K562 (cell line): ENCODE results near the gene PARD3. TPM values are rescaled to one million over a fixed set of nuclear protein-coding genes. Genes with fewer than 3 reads are reported as not detected.

Experiments
- ATAC-seq: fragments of 200-7000 bp; cut with Tn5 transposase; 3 replicates; pipeline ENCODE4 v1.9.1; 2020; ENCODE audit warnings: moderate library complexity
- BruUV-seq: library from RNA; stranded (reverse); fragments of 400-500 nt; replicated peaks from 2 replicates; lab custom pipeline; 2021; lab: Mats Ljungman, UMichigan
- CTCF ChIA-PET: fragments of 300-600 bp; formaldehyde crosslinking; extraction: SDS; loops from one replicate; lab custom pipeline; 2021; ENCODE audit warnings: low intra/inter-chr PET ratio; lab: Yijun Ruan, JAX
- POLR2A ChIA-PET: fragments of 300-600, 350-650 bp; sonication (Branson Sonifier 250); formaldehyde crosslinking; extraction: SDS; loops from one replicate; lab custom pipeline; 2021; ENCODE audit warnings: antibody characterized with exemption, inconsistent platforms; lab: Yijun Ruan, JAX
- DNase-seq, 4 experiments: peaks; one replicate each; pipeline versions ENCODE4 v3.0.0 to v3.0.0-alpha.2; 2011 to 2018; ENCODE audit warnings: low spot score in 3 of 4, mixed read lengths in 3 of 4; ENCODE audit errors: extremely low read depth in 1 of 4
- FAIRE-seq: peaks from 2 replicates; lab custom pipeline; 2011; peaks lifted over from hg19 to GRCh38; lab: Jason Lieb, UNC
- H2AFZ ChIP-seq: 2 replicates; pipeline ENCODE4 v1.6.0; 2011; ENCODE audit warnings: low read depth, low read length, control low read depth, inconsistent platforms
- H3K27ac ChIP-seq: fragments of 200-600 bp; 3 replicates; pipeline ENCODE4 v1.8.0; 2011; ENCODE audit warnings: low read depth, mild to moderate bottlenecking, control low read depth, inconsistent platforms, low read length, moderate library complexity, mixed read lengths; ENCODE audit errors: extremely low read depth
- H3K27me3 ChIP-seq, 2 experiments: fragments of 300-600 bp in 1 of 2; 2 replicates in 1 of 2; 3 replicates in 1 of 2; pipeline versions ENCODE4 v1.6.0 to v1.8.0; 2011; ENCODE audit warnings: inconsistent platforms in 2 of 2, low read length in 2 of 2, mild to moderate bottlenecking in 1 of 2, mixed read lengths in 1 of 2, moderate library complexity in 1 of 2; ENCODE audit not compliant: control insufficient read depth in 2 of 2, insufficient read depth in 2 of 2
- H3K36me3 ChIP-seq: fragments of 300-600 bp; 3 replicates; pipeline ENCODE4 v1.8.0; 2011; ENCODE audit warnings: mild to moderate bottlenecking, low read length, inconsistent platforms; ENCODE audit not compliant: control insufficient read depth, insufficient read depth
- H3K4me1 ChIP-seq, 2 experiments: fragments of 200-600 bp in 1 of 2; replicated peaks in 1 of 2; 2 replicates in 1 of 2; 3 replicates in 1 of 2; pipeline versions ENCODE4 v1.5.1 to v1.8.0; 2011; ENCODE audit warnings: inconsistent platforms in 2 of 2, low read length in 2 of 2, mild to moderate bottlenecking in 1 of 2, mixed read lengths in 1 of 2, moderate library complexity in 1 of 2; ENCODE audit not compliant: control insufficient read depth in 2 of 2, insufficient read depth in 2 of 2
- H3K4me2 ChIP-seq: 2 replicates; pipeline ENCODE4 v1.6.1; 2011; ENCODE audit warnings: low read length, control low read depth, inconsistent platforms, mixed read lengths; ENCODE audit not compliant: insufficient read depth
- H3K4me3 ChIP-seq: fragments of 200-600 bp; sonication (generic), shearing (Covaris generic); 2 replicates; pipeline ENCODE4 v1.5.1; 2016; ENCODE audit warnings: control low read depth, inconsistent platforms
- H3K79me2 ChIP-seq: fragments of 200-600 bp; 3 replicates; pipeline ENCODE4 v1.8.0; 2011; ENCODE audit warnings: low read length, inconsistent platforms; ENCODE audit not compliant: control insufficient read depth, insufficient read depth
- H3K9ac ChIP-seq, 2 experiments: 2 replicates each; pipeline versions ENCODE4 v1.6.0 to v1.6.1; 2011; ENCODE audit warnings: low read depth in 2 of 2, low read length in 2 of 2, control low read depth in 1 of 2, inconsistent platforms in 1 of 2, mild to moderate bottlenecking in 1 of 2, mixed read lengths in 1 of 2; ENCODE audit not compliant: insufficient read depth in 1 of 2
- H3K9me1 ChIP-seq: one replicate; pipeline ENCODE4 v1.6.0; 2011; ENCODE audit warnings: inconsistent platforms, mild to moderate bottlenecking, low read length, moderate library complexity; ENCODE audit not compliant: control insufficient read depth, insufficient read depth
- H3K9me3 ChIP-seq: replicated peaks from 2 replicates; pipeline ENCODE4 v1.5.1; 2011; ENCODE audit warnings: low read depth, low read length, inconsistent platforms; ENCODE audit not compliant: control insufficient read depth, insufficient read depth
- H4K20me1 ChIP-seq: replicated peaks from 2 replicates; pipeline ENCODE4 v1.6.1; 2011; ENCODE audit warnings: low read length, inconsistent platforms, mixed read lengths; ENCODE audit not compliant: control insufficient read depth, insufficient read depth
- FIP1L1 ChIP-seq: fragments of 200-400 bp; formaldehyde crosslinking; IDR thresholded peaks from 2 replicates; pipeline ENCODE4 v1.6.1; 2018; ENCODE audit warnings: mild to moderate bottlenecking, low read depth, low read length; ENCODE audit not compliant: poor library complexity, severe bottlenecking
- GABPB1 ChIP-seq: sonication (generic); formaldehyde crosslinking; IDR thresholded peaks from 2 replicates; pipeline ENCODE4 v1.8.0; 2022; ENCODE audit warnings: mild to moderate bottlenecking, missing genetic modification reagents
- POLR3G ChIP-seq: IDR thresholded peaks from 2 replicates; pipeline ENCODE4 v1.6.1; 2011; ENCODE audit not compliant: insufficient read length, insufficient replicate concordance; ENCODE audit errors: extremely low read depth
- U2AF2 ChIP-seq: fragments of 200-400 bp; formaldehyde crosslinking; optimal IDR thresholded peaks from 2 replicates; pipeline ENCODE3; 2017; ENCODE audit warnings: low read depth, mild to moderate bottlenecking, low read length
- ZC3H8 ChIP-seq: fragments of 450-650 bp; IDR thresholded peaks from 2 replicates; pipeline ENCODE4 v1.6.1; 2017
- ZNF407 ChIP-seq: fragments of 450-650 bp; IDR thresholded peaks from 2 replicates; pipeline ENCODE4 v1.6.1; 2016; ENCODE audit warnings: low read depth
- ZSCAN29 ChIP-seq: fragments of 450-650 bp; IDR thresholded peaks from 2 replicates; pipeline ENCODE4 v1.6.1; 2017
- WGBS: fragments of 100-300 bp; shearing (Covaris generic); methylation state at CpG from one replicate; pipeline ENCODE4 v1.1.6; 2016; ENCODE audit warnings: low coverage, mixed read lengths; ENCODE audit not compliant: insufficient coverage; ENCODE audit errors: missing lambda C conversion rate; 5-methylcytosine and 5-hydroxymethylcytosine counted together
- in situ Hi-C: fragments of 300-500 bp; cut with MboI; formaldehyde crosslinking; loops from 4 replicates; pipeline ENCODE4 v1.15.0; 2018; ENCODE audit warnings: inconsistent platforms, mixed read lengths
- intact Hi-C: fragments of 100-400 bp; cut with micrococcal nuclease; formaldehyde crosslinking; loops from 2 replicates; pipeline ENCODE4 v1.14.2; 2022
- polyA plus RNA-seq, 8 experiments: library from polyadenylated mRNA; depleted of rRNA in 4 of 8; stranded (reverse) in 5 of 8; unstranded in 3 of 8; fragments of >200 nt; fragmentation: Nextera tagmentation in 2 of 8; fragmentation: Illumina TruSeq in 1 of 8; extraction: Ambion mirVana in 2 of 8; extraction: Trizol in 1 of 8; gene quantifications; 2 replicates each; pipeline versions ENCODE4 v1.2.1 to v1.2.3, GENCODE V29; 2011 to 2014; ENCODE audit warnings: inconsistent platforms in 1 of 8, missing spikeins in 1 of 8
- total RNA-seq, 7 experiments: library from RNA; depleted of rRNA in 6 of 7; stranded (reverse); fragments of >200 nt in 6 of 7; fragmentation: Illumina TruSeq in 2 of 7; extraction: Trizol in 2 of 7; gene quantifications; 2 replicates each; pipeline versions ENCODE4 v1.2.1 to v1.2.3, GENCODE V29; 2011 to 2021; ENCODE audit warnings: low replicate concordance in 1 of 7

The PARD3 gene
- total and polyA plus RNA-seq, 9 of the 15 experiments (the other 6 are each of a cell fraction or from before 2014, with no cell fraction given) = 2.7 to 11.7 (median 7.7) TPM

DNA sequence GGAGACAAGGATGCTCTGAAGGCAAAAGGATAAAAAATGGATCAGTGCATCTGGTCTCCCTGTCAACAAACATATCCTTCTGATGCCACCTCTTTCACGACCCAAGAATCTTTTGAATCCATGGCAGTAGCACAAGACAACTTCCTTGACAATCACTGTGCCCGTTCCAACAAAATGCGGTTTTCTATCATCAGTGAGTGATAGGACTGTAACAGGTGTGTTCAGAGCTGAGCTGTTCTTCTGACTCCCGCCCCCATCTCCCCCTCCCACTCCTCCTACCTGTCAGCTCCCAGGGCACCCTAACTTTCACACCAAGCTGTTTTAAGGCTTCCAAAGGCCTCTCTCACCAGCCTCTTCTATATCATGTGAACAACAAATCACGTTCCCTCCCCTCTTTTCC is 74.8 kb downstream of the PARD3 start:
- H3K9me3 ChIP-seq = no peaks in the 10 kb centered on the region
- POLR2A ChIA-PET = interaction anchor here (1.1 to 1.2 kb wide), 2 partner anchors 8 to 13 kb away, joined by 4 read pairs; no protein-coding TSS in a partner anchor
- no peak overlapping the region; the same call in 1 of the 2 replicates for H3K4me2 ChIP-seq
- no TSS peak for BruUV-seq
- no peaks in the 10 kb centered on the region for H4K20me1 ChIP-seq
- in situ Hi-C loops = no loop called here
- FAIRE-seq (no peak), ATAC-seq (no peak), DNase-seq (no peak)
- H3K79me2 ChIP-seq = no peaks in the 10 kb centered on the region
- CTCF ChIA-PET = no interaction called here
- intact Hi-C loops = no loop called here
- H3K36me3 ChIP-seq = no peaks in the 10 kb centered on the region
- H2AFZ ChIP-seq = no peak overlapping the region
- H3K4me1 ChIP-seq = peaks cover 0 to 4% of the 10 kb centered on the region in 2 experiments; a peak in 3 of 5 replicates
- no peak for TF ChIP-seq POLR3G
- TF ChIP-seq FIP1L1 = no peak
- TF ChIP-seq ZC3H8 = no peak
- no peak for TF ChIP-seq U2AF2
- no peak for TF ChIP-seq GABPB1 (CRISPR knock-in tag)
- no peak for TF ChIP-seq ZSCAN29
- no peak for TF ChIP-seq ZNF407
- no peak overlapping the region for H3K27ac ChIP-seq
- 9% methylated on average over 5 of the region's 5 CpGs for WGBS
- peak overlapping the region in 1 of 2 experiments; percentile 76; a peak in 1 of 4 replicates for H3K9ac ChIP-seq
- peaks cover 0 to 6% of the 10 kb centered on the region in 2 experiments; a peak in 1 of 5 replicates for H3K27me3 ChIP-seq
- no peaks in the 10 kb centered on the region for H3K9me1 ChIP-seq
- no peak overlapping the region for H3K4me3 ChIP-seq
